ENCODE measurements around the gene SKA2.
"Not testable (repeated sequence)": the region's sequence is repeated elsewhere in the genome, so short reads cannot be mapped to it uniquely, and the experiment has no call there.

SKA2 gene

GRCh38 chr17:59093702-59094231 is 61.2 kb downstream of the SKA2 start:
- no peak overlapping the region for H3K4me3 ChIP-seq (ENCODE audit: low read depth, low read length)
- no peak for DNase-seq (ENCODE audit: low read depth)
- TF ChIP-seq POLR2A (IDR thresholded peaks at IDR 0.05; ENCODE audit: extremely low read depth, insufficient read length) (no peak), MAX (IDR thresholded peaks at IDR 0.05; ENCODE audit: low read depth, low read length) (no peak), CTCF (IDR thresholded peaks at IDR 0.05; ENCODE audit: low read depth, low read length) (no peak), MYC (IDR thresholded peaks at IDR 0.05; ENCODE audit: low read depth, low read length) (no peak)

- DNase-seq (ENCODE audit: low read depth): peak; percentile 6
- TF ChIP-seq MYC (IDR thresholded peaks at IDR 0.05; ENCODE audit: low read depth, low read length): no peak
- no peak for TF ChIP-seq CTCF (IDR thresholded peaks at IDR 0.05; ENCODE audit: low read depth, low read length)
- TF ChIP-seq MAX (IDR thresholded peaks at IDR 0.05; ENCODE audit: low read depth, low read length): no peak
- TF ChIP-seq POLR2A (IDR thresholded peaks at IDR 0.05; ENCODE audit: extremely low read depth, insufficient read length): no peak
- H3K4me3 ChIP-seq (ENCODE audit: low read depth, low read length): no peak overlapping the region
Measured at GRCh38 chr17:59093145-59093701, 61.8 kb downstream of the SKA2 start.

- not testable (repeated sequence) for DNase-seq (ENCODE audit: low read depth); H3K4me3 ChIP-seq (ENCODE audit: low read depth, low read length)
Measured at GRCh38 chr17:59090593-59090992, 64.4 kb downstream of the SKA2 start.

- DNase-seq (ENCODE audit: low read depth): no peak
- TF ChIP-seq POLR2A (IDR thresholded peaks at IDR 0.05; ENCODE audit: extremely low read depth, insufficient read length) (no peak), MYC (IDR thresholded peaks at IDR 0.05; ENCODE audit: low read depth, low read length) (no peak), MAX (IDR thresholded peaks at IDR 0.05; ENCODE audit: low read depth, low read length) (no peak), CTCF (IDR thresholded peaks at IDR 0.05; ENCODE audit: low read depth, low read length) (no peak)
- H3K4me3 ChIP-seq (ENCODE audit: low read depth, low read length): no peak overlapping the region
Measured at GRCh38 chr17:59084154-59084553, 70.8 kb downstream of the SKA2 start.

GRCh38 chr17:59074494-59074893 is 80.5 kb downstream of the SKA2 start:
- H3K4me3 ChIP-seq (ENCODE audit: low read depth, low read length): no peak overlapping the region
- no peak for DNase-seq (ENCODE audit: low read depth)
- TF ChIP-seq MYC (IDR thresholded peaks at IDR 0.05; ENCODE audit: low read depth, low read length) (no peak), POLR2A (IDR thresholded peaks at IDR 0.05; ENCODE audit: extremely low read depth, insufficient read length) (no peak), MAX (IDR thresholded peaks at IDR 0.05; ENCODE audit: low read depth, low read length) (no peak), CTCF (IDR thresholded peaks at IDR 0.05; ENCODE audit: low read depth, low read length) (no peak)

GRCh38 chr17:59073972-59074371 is 81.0 kb downstream of the SKA2 start:
- no peak overlapping the region for H3K4me3 ChIP-seq (ENCODE audit: low read depth, low read length)
- no peak for DNase-seq (ENCODE audit: low read depth)
- TF ChIP-seq MAX (IDR thresholded peaks at IDR 0.05; ENCODE audit: low read depth, low read length) (no peak), POLR2A (IDR thresholded peaks at IDR 0.05; ENCODE audit: extremely low read depth, insufficient read length) (no peak), MYC (IDR thresholded peaks at IDR 0.05; ENCODE audit: low read depth, low read length) (no peak), CTCF (IDR thresholded peaks at IDR 0.05; ENCODE audit: low read depth, low read length) (no peak)
